ENCODE results near the gene VPS37B. TPM values are rescaled to one million over a fixed set of nuclear protein-coding genes. Genes with fewer than 3 reads are reported as not detected.

The VPS37B gene
- total and polyA plus RNA-seq, 2 of the 8 experiments (the other 6 are each of a cell fraction or from before 2014, with no cell fraction given) = 11.9 to 15.7 TPM

DNA sequence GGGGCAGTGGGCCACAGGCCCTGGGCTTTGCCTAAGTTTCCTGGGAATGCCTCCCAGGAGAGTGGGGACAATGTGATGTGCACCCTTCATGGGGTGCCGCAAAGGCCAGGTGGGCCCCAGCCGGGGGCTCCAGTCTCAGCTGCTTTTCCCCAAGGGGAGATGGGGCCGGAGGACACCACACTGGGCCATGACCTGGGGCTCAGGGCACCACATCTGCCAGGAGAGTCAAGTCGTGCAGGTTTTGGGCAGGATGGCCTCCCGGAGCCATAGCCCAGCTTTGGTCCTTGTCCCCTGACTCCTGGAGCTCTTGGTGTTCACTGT, 48.4 kb downstream of the VPS37B start:
- ChIA-PET CTCF (ENCODE audit: partially characterized antibody) (interaction anchor here (0.6 to 11.4 kb wide), 7 partner anchors 11 to 1464 kb away, joined by 4 to 129 read pairs (median 6); no protein-coding TSS in a partner anchor), POLR2A (ENCODE audit: partially characterized antibody) (interaction anchor here (0.6 to 1.5 kb wide), 4 partner anchors 12 to 860 kb away, joined by 3 to 7 read pairs (median 5); no protein-coding TSS in a partner anchor)
- no peak overlapping the region for H2BK15ac ChIP-seq (ENCODE audit: low read length)
- H2AK5ac ChIP-seq (ENCODE audit: low read depth, low read length) = no peak overlapping the region
- H2BK20ac ChIP-seq (ENCODE audit: low read length) = no peak overlapping the region
- no peak overlapping the region for H3K23ac ChIP-seq (ENCODE audit: insufficient read length)
- no peak overlapping the region for H3K18ac ChIP-seq (ENCODE audit: extremely low read depth, low read length)
- WGBS, 2 experiments (ENCODE audit: extremely low coverage in 1 of 2, insufficient coverage in 1 of 2, insufficient read length in 1 of 2, insufficient replicate concordance in 2 of 2, low coverage in 1 of 2, low lambda C conversion rate in 2 of 2, missing lambda C conversion rate in 1 of 2) = 93% methylated on average over 4 of the region's 5 CpGs; no CpG with 5 or more reads in 1 of the 2 experiments
- DNase-seq (ENCODE audit: low read depth in 1 of 2, low spot score in 2 of 2) (no peak), FAIRE-seq (no peak)
- no peak overlapping the region for H3K9ac ChIP-seq (replicated peaks in 1 of 4; ENCODE audit: extremely low read depth in 1 of 4, low read depth in 3 of 4, low read length in 3 of 4)
- no peak overlapping the region for H3K56ac ChIP-seq (replicated peaks; ENCODE audit: insufficient read length, low read depth, low read length)
- no peaks in the 10 kb centered on the region for H3K27me3 ChIP-seq (replicated peaks in 1 of 4; ENCODE audit: control insufficient read depth in 3 of 4, extremely low read depth in 1 of 4, insufficient read depth in 3 of 4, low read length in 3 of 4)
- H3K23me2 ChIP-seq (ENCODE audit: low read depth, low read length) = no peaks in the 10 kb centered on the region
- H4K5ac ChIP-seq (ENCODE audit: insufficient read length, low read depth, low read length) = no peak overlapping the region
- no peak overlapping the region for H3K4me3 ChIP-seq (ENCODE audit: extremely low read depth in 1 of 4, insufficient read depth in 2 of 4, low read depth in 3 of 4, low read length in 4 of 4)
- no peak overlapping the region for H2BK120ac ChIP-seq (replicated peaks; ENCODE audit: low read depth, low read length)
- H3K9me3 ChIP-seq (ENCODE audit: insufficient read depth in 2 of 2, low read depth in 1 of 2, low read length in 1 of 2) = no peaks in the 10 kb centered on the region
- peaks cover 0 to 9% (median 6%) of the 10 kb centered on the region in 4 experiments; a peak in 5 of 7 replicates for H3K4me1 ChIP-seq (replicated peaks in 1 of 4; ENCODE audit: control insufficient read depth in 3 of 4, insufficient read depth in 4 of 4, low read length in 3 of 4)
- H3K4ac ChIP-seq (replicated peaks; ENCODE audit: insufficient read length, low read depth, low read length) = no peak overlapping the region
- H2BK12ac ChIP-seq (ENCODE audit: low read depth, low read length) = no peak overlapping the region
- H4K20me1 ChIP-seq (replicated peaks in 1 of 2; ENCODE audit: control insufficient read depth in 1 of 2, insufficient read depth in 2 of 2, low read length in 2 of 2) = peaks cover 8 to 10% of the 10 kb centered on the region in 2 experiments
- H4K91ac ChIP-seq (replicated peaks; ENCODE audit: insufficient read length, low read length) = no peak overlapping the region
- H3K36me3 ChIP-seq (ENCODE audit: control insufficient read depth in 2 of 4, insufficient read depth in 4 of 4, low read length in 3 of 4) = no peaks in the 10 kb centered on the region
- H4K8ac ChIP-seq (ENCODE audit: extremely low read depth, insufficient read depth, low read length) = no peak overlapping the region; the same call in 1 of the 2 replicates
- no peak overlapping the region for H3K27ac ChIP-seq (ENCODE audit: low read depth, low read length)
- no peak overlapping the region for H3K14ac ChIP-seq (ENCODE audit: insufficient read length)
- H2AFZ ChIP-seq (ENCODE audit: low read length) = no peak overlapping the region
- H3K4me2 ChIP-seq (ENCODE audit: insufficient read depth in 1 of 2, low read depth in 2 of 2, low read length in 2 of 2) = no peak overlapping the region
- no peak overlapping the region for H2BK5ac ChIP-seq (ENCODE audit: low read depth, low read length)
- H3K79me2 ChIP-seq (ENCODE audit: control insufficient read depth in 1 of 2, insufficient read depth in 2 of 2, low read length in 2 of 2) = no peaks in the 10 kb centered on the region
- peaks cover 6% of the 10 kb centered on the region for H3K79me1 ChIP-seq (ENCODE audit: low read depth, low read length)
- TF ChIP-seq SP2 (IDR thresholded peaks at IDR 0.05; ENCODE audit: low read length) (no peak), KDM5A (IDR thresholded peaks at IDR 0.05; ENCODE audit: low read length) (no peak)

Measured in H1 (cell line).